ENCODE measurements around the gene ADA.

GRCh38 chr20:44620030-44620429 lies 31.5 kb downstream of the ADA start:
- TF ChIP-seq EP300 (IDR thresholded peaks at IDR 0.05) (no peak), CTCF (IDR thresholded peaks at IDR 0.05) (no peak)
